Embryonic facial prominence (tissue), 1 donor: ENCODE results near the gene CPB2.

ENCODE experiments used
- DNase-seq: peaks from one replicate; pipeline ENCODE4 v3.0.0-alpha.2; 2016; ENCODE audit errors: extremely low spot score

Gene CPB2

GRCh38 chr13:46097663-46098062, 7.2 kb downstream of the CPB2 start:
- DNase-seq: no peak

- no peak for DNase-seq
Observed at GRCh38 chr13:46097015-46097414, 7.8 kb downstream of the CPB2 start.

- DNase-seq: no peak
Observed at GRCh38 chr13:46094478-46094877, 10.4 kb downstream of the CPB2 start.

GRCh38 chr13:46088821-46089562, 15.8 kb downstream of the CPB2 start:
- no peak for DNase-seq

GRCh38 chr13:46087481-46087880, 17.4 kb downstream of the CPB2 start:
- DNase-seq: no peak

GRCh38 chr13:46086985-46087384, 17.8 kb downstream of the CPB2 start:
- no peak for DNase-seq

GRCh38 chr13:46086421-46086922, 18.4 kb downstream of the CPB2 start:
- DNase-seq: no peak

GRCh38 chr13:46085737-46086136, 19.1 kb downstream of the CPB2 start:
- DNase-seq: no peak

GRCh38 chr13:46082324-46082723, 22.5 kb downstream of the CPB2 start:
- no peak for DNase-seq

GRCh38 chr13:46079770-46080169, 25.1 kb downstream of the CPB2 start:
- DNase-seq: no peak

GRCh38 chr13:46077265-46077664, 27.6 kb downstream of the CPB2 start:
- no peak for DNase-seq

GRCh38 chr13:46076827-46077226, 28.0 kb downstream of the CPB2 start:
- DNase-seq: no peak

- DNase-seq: no peak
Observed at GRCh38 chr13:46075811-46076210, 29.0 kb downstream of the CPB2 start.

GRCh38 chr13:46071590-46072249, 33.1 kb downstream of the CPB2 start:
- DNase-seq: no peak

GRCh38 chr13:46063292-46063691, 41.5 kb downstream of the CPB2 start:
- DNase-seq: no peak

- DNase-seq: no peak
Observed at GRCh38 chr13:46062185-46062584, 42.6 kb downstream of the CPB2 start.

GRCh38 chr13:46059405-46059804, 45.4 kb downstream of the CPB2 start:
- DNase-seq: no peak

- DNase-seq: no peak
Observed at GRCh38 chr13:46058268-46058667, 46.6 kb downstream of the CPB2 start.

- no peak for DNase-seq
Observed at GRCh38 chr13:46057256-46058015, 47.4 kb downstream of the CPB2 start.

- no peak for DNase-seq
Observed at GRCh38 chr13:46053162-46054012, 51.4 kb downstream of the CPB2 start.

- peak; percentile 94 for DNase-seq
Observed at GRCh38 chr13:46052319-46053161, 52.3 kb downstream of the CPB2 start, which contains the start of gene ZC3H13. Gene ZC3H13, minus strand, starts transcription at chr13:46052746. Its CDS starts 7,239 bp downstream, at chr13:46045507.
